Tibial nerve (tissue), 3 donors: ENCODE results near the gene FGGY.

Source experiments
- CTCF ChIP-seq, 5 experiments: fragments of 200-600 bp in 3 of 5; fragments of 450-650 bp in 2 of 5; sonication (generic) in 3 of 5; IDR thresholded peaks; one replicate each; pipeline ENCODE4 v1.5.1; 2016 to 2019; ENCODE audit warnings: antibody characterized with exemption in 5 of 5, mild to moderate bottlenecking in 3 of 5, moderate library complexity in 2 of 5
- POLR2A ChIP-seq, 2 donors: fragments of 450-650 bp; IDR thresholded peaks; one replicate each; pipeline ENCODE4 v1.6.1; 2017; ENCODE audit warnings: antibody characterized with exemption in 2 of 2, mild to moderate bottlenecking in 2 of 2, moderate library complexity in 2 of 2

- no peak for TF ChIP-seq POLR2A (IDR thresholded peaks at IDR 0.05)
- TF ChIP-seq CTCF (IDR thresholded peaks at IDR 0.05): no peak
Measured at GRCh38 chr1:59686170-59686569, 389.3 kb downstream of the FGGY start.
